PC-9 (cell line): ENCODE data around the gene NMD3. TPM values are rescaled to one million over a fixed set of nuclear protein-coding genes. Genes with fewer than 3 reads are reported as not detected.
"Not testable (repeated sequence)": the region's sequence is repeated elsewhere in the genome, so short reads cannot be mapped to it uniquely, and the experiment has no call there.

Experiments used
- BruUV-seq: library from RNA; stranded (reverse); fragments of 400-500 nt; replicated peaks from 2 replicates; lab custom pipeline; 2021; lab: Mats Ljungman, UMichigan
- CTCF ChIA-PET: fragments of 300-600 bp; sonication (Branson Sonifier 250); formaldehyde crosslinking; loops from one replicate; lab custom pipeline; 2022; ENCODE audit warnings: antibody characterized with exemption; lab: Charles Lee
- POLR2A ChIA-PET: fragments of 300-600 bp; sonication (Branson Sonifier 250); formaldehyde crosslinking; loops from one replicate; lab custom pipeline; 2022; ENCODE audit warnings: antibody characterized with exemption; ENCODE audit not compliant: unreplicated experiment; lab: Charles Lee
- DNase-seq, 2 experiments: peaks; one replicate each; pipeline versions ENCODE4 v3.0.0 to v3.0.0-alpha.2; 2015 to 2022; ENCODE audit warnings: mixed read lengths in 1 of 2
- H2AFZ ChIP-seq: fragments of 200-600 bp; sonication (generic); 2 replicates; pipeline ENCODE4 v1.8.1; 2017; ENCODE audit warnings: antibody characterized with exemption
- H3F3A ChIP-seq: fragments of 200-600 bp; sonication (generic); 2 replicates; pipeline ENCODE4 v1.8.1; 2017; ENCODE audit warnings: antibody characterized with exemption, mild to moderate bottlenecking, low read depth; ENCODE audit not compliant: insufficient read depth
- H3K27ac ChIP-seq: fragments of 200-600 bp; sonication (generic); 2 replicates; pipeline ENCODE4 v1.6.1; 2016; ENCODE audit warnings: mixed run types
- H3K27me3 ChIP-seq: fragments of 200-600 bp; sonication (generic); 2 replicates; pipeline ENCODE4 v1.6.1; 2016; ENCODE audit warnings: low read depth, mixed run types; ENCODE audit not compliant: insufficient read depth
- H3K36me3 ChIP-seq: fragments of 200-600 bp; sonication (generic); 2 replicates; pipeline ENCODE4 v1.6.1; 2016; ENCODE audit warnings: low read depth, mixed run types
- H3K4me1 ChIP-seq: fragments of 200-600 bp; sonication (generic); replicated peaks from 2 replicates; pipeline ENCODE4 v1.6.1; 2016; ENCODE audit warnings: mixed run types; ENCODE audit not compliant: insufficient read depth
- H3K4me2 ChIP-seq: fragments of 200-600 bp; sonication (generic); 2 replicates; pipeline ENCODE4 v1.6.1; 2017; ENCODE audit warnings: mixed run types
- H3K4me3 ChIP-seq: fragments of 200-600 bp; sonication (generic); 2 replicates; pipeline ENCODE4 v1.6.1; 2016; ENCODE audit warnings: mixed run types
- H3K79me2 ChIP-seq: fragments of 200-600 bp; sonication (generic); 2 replicates; pipeline ENCODE4 v1.6.1; 2017; ENCODE audit warnings: low read depth, mixed run types
- H3K9me2 ChIP-seq: fragments of 200-600 bp; sonication (generic); 2 replicates; pipeline ENCODE4 v1.8.1; 2017; ENCODE audit warnings: mild to moderate bottlenecking; ENCODE audit not compliant: insufficient read depth
- H3K9me3 ChIP-seq: fragments of 200-600 bp; sonication (generic); 2 replicates; pipeline ENCODE4 v1.8.1; 2016; ENCODE audit warnings: low read depth; ENCODE audit not compliant: insufficient read depth
- H4K20me1 ChIP-seq: fragments of 200-600 bp; sonication (generic); 2 replicates; pipeline ENCODE4 v1.8.1; 2017; ENCODE audit not compliant: insufficient read depth
- CTCF ChIP-seq: fragments of 200-600 bp; sonication (generic); conservative IDR thresholded peaks from 2 replicates; pipeline ENCODE4 v1.6.1; 2017; ENCODE audit warnings: mixed run types, antibody characterized with exemption, mild to moderate bottlenecking, moderate library complexity
- EZH2 ChIP-seq: fragments of 200-600 bp; sonication (generic); IDR thresholded peaks from 2 replicates; pipeline ENCODE4 v1.8.0; 2017; ENCODE audit warnings: antibody characterized with exemption, low read depth
- intact Hi-C: fragments of 100-400 bp; cut with micrococcal nuclease; formaldehyde crosslinking; loops from one replicate; pipeline ENCODE4 v1.10.0; 2022; ENCODE audit not compliant: unreplicated experiment
- total RNA-seq: library from RNA; stranded (reverse); gene quantifications from 2 replicates; pipeline ENCODE4 v1.2.3, GENCODE V29; 2021

NMD3 gene
- total RNA-seq, 1 experiment from 2014 or later: 56.5 TPM

- no peak overlapping the region for H3K27ac ChIP-seq
- H2AFZ ChIP-seq: no peak overlapping the region
- no peaks in the 10 kb centered on the region for H3F3A ChIP-seq
- H3K4me2 ChIP-seq: no peak overlapping the region
- H4K20me1 ChIP-seq: no peaks in the 10 kb centered on the region
- intact Hi-C loops: no loop called here
- CTCF ChIA-PET: no interaction called here
- no peak for DNase-seq
- POLR2A ChIA-PET: no interaction called here
- no peaks in the 10 kb centered on the region; the same call in 1 of the 2 replicates for H3K4me1 ChIP-seq
- TF ChIP-seq CTCF (no peak), EZH2 (no peak)
- H3K9me3 ChIP-seq: no peaks in the 10 kb centered on the region; the same call in 1 of the 2 replicates
- H3K36me3 ChIP-seq: no peaks in the 10 kb centered on the region
- H3K4me3 ChIP-seq: no peak overlapping the region
- H3K79me2 ChIP-seq: no peaks in the 10 kb centered on the region
- BruUV-seq: no TSS peak
- H3K9me2 ChIP-seq: no peaks in the 10 kb centered on the region
- H3K27me3 ChIP-seq: no peaks in the 10 kb centered on the region
These were observed 45.6 kb upstream of the NMD3 start for GRCh38 chr3:161175506-161175905.

GRCh38 chr3:161177991-161178390 is 43.1 kb upstream of the NMD3 start:
- Histone ChIP-seq H3K27me3 (no peaks in the 10 kb centered on the region), H3F3A (no peaks in the 10 kb centered on the region), H3K4me1 (no peaks in the 10 kb centered on the region; the same call in 1 of the 2 replicates), H4K20me1 (no peaks in the 10 kb centered on the region), H3K9me2 (no peaks in the 10 kb centered on the region), H3K36me3 (no peaks in the 10 kb centered on the region), H2AFZ (no peak overlapping the region), H3K79me2 (no peaks in the 10 kb centered on the region), H3K4me2 (no peak overlapping the region), H3K9me3 (no peaks in the 10 kb centered on the region; the same call in 1 of the 2 replicates), H3K27ac (no peak overlapping the region), H3K4me3 (no peak overlapping the region)
- ChIA-PET CTCF (no interaction called here), POLR2A (no interaction called here)
- intact Hi-C loops: no loop called here
- DNase-seq: no peak
- TF ChIP-seq CTCF: no peak
- no peak for TF ChIP-seq EZH2
- BruUV-seq: no TSS peak

GRCh38 chr3:161181371-161181770 is 39.7 kb upstream of the NMD3 start:
- not testable (repeated sequence) for BruUV-seq
- CTCF ChIA-PET: interaction anchor here (0.6 kb wide), 1 partner anchor 758 kb away, joined by 3 read pairs; no protein-coding TSS in a partner anchor

GRCh38 chr3:161187046-161187445 is 34.1 kb upstream of the NMD3 start:
- no peaks in the 10 kb centered on the region for H4K20me1 ChIP-seq
- H3K79me2 ChIP-seq: no peaks in the 10 kb centered on the region
- DNase-seq: no peak
- TF ChIP-seq CTCF (no peak), EZH2 (no peak)
- H3K4me3 ChIP-seq: no peak overlapping the region
- H3K27ac ChIP-seq: no peak overlapping the region
- intact Hi-C loops: no loop called here
- H3K9me2 ChIP-seq: no peaks in the 10 kb centered on the region
- H3K9me3 ChIP-seq: no peaks in the 10 kb centered on the region
- BruUV-seq: no TSS peak
- H3F3A ChIP-seq: no peaks in the 10 kb centered on the region
- POLR2A ChIA-PET: no interaction called here
- H2AFZ ChIP-seq: no peak overlapping the region
- H3K4me1 ChIP-seq: no peaks in the 10 kb centered on the region
- no peaks in the 10 kb centered on the region for H3K36me3 ChIP-seq
- H3K27me3 ChIP-seq: no peaks in the 10 kb centered on the region
- CTCF ChIA-PET: no interaction called here
- H3K4me2 ChIP-seq: no peak overlapping the region

More at GRCh38 chr3:161181371-161181770, 39.7 kb upstream of the NMD3 start:
- H4K20me1 ChIP-seq, H3K27me3 ChIP-seq, H3K36me3 ChIP-seq, H3K4me3 ChIP-seq, H3K9me2 ChIP-seq, H3K4me2 ChIP-seq, DNase-seq, H3K79me2 ChIP-seq, H3K9me3 ChIP-seq, H3K4me1 ChIP-seq, POLR2A ChIA-PET, H2AFZ ChIP-seq, H3K27ac ChIP-seq, H3F3A ChIP-seq, intact Hi-C loops: not testable (repeated sequence)
